GM23338 (cell line): Measurements from ENCODE around the gene DUSP11.

ENCODE experiments used
- CREB1 ChIP-seq: fragments of 250-450 bp; sonication (Bioruptor Pico); IDR thresholded peaks from 2 replicates; pipeline ENCODE4 v1.5.0; 2020; ENCODE audit warnings: low read depth, mild to moderate bottlenecking, moderate library complexity
- EZH2 ChIP-seq: fragments of 200-600 bp; sonication (generic); IDR thresholded peaks from one replicate; pipeline ENCODE4 v1.8.0; 2017; ENCODE audit warnings: antibody characterized with exemption, mild to moderate bottlenecking, low read depth; ENCODE audit not compliant: unreplicated experiment
- EZH2phosphoT487 ChIP-seq: fragments of 200-600 bp; sonication (generic); IDR thresholded peaks from one replicate; pipeline ENCODE4 v1.8.1; 2018; ENCODE audit warnings: antibody characterized with exemption; ENCODE audit not compliant: unreplicated experiment
- JUNB ChIP-seq: IDR thresholded peaks from one replicate; pipeline ENCODE4 v1.6.1; 2016; ENCODE audit warnings: antibody characterized with exemption; ENCODE audit not compliant: unreplicated experiment
- NANOG ChIP-seq: IDR thresholded peaks from 2 replicates; pipeline ENCODE4 v1.6.1; 2016; ENCODE audit warnings: antibody characterized with exemption, borderline replicate concordance
- POLR2AphosphoS5 ChIP-seq: IDR thresholded peaks from 2 replicates; pipeline ENCODE4 v1.6.1; 2016; ENCODE audit warnings: antibody characterized with exemption, low read depth
- ZNF114 ChIP-seq: fragments of 250-450 bp; sonication (Bioruptor Pico); IDR thresholded peaks from 2 replicates; pipeline ENCODE4 v1.5.0; 2020; ENCODE audit warnings: mild to moderate bottlenecking, moderate library complexity
- TF ChIP-seq, protein P1 (sequence below), 2 experiments: fragments of 200-600 bp in 1 of 2; sonication (generic) in 1 of 2; conservative IDR thresholded peaks; 2 replicates each; pipeline versions ENCODE4 v1.5.1 to v1.6.1; 2016 to 2017; ENCODE audit warnings: antibody characterized with exemption in 2 of 2, low read depth in 2 of 2, mild to moderate bottlenecking in 2 of 2, moderate library complexity in 1 of 2
- TF ChIP-seq, protein P2 (sequence below): IDR thresholded peaks from one replicate; pipeline ENCODE4 v1.6.1; 2018; ENCODE audit warnings: antibody characterized with exemption; ENCODE audit not compliant: unreplicated experiment

DNA sequence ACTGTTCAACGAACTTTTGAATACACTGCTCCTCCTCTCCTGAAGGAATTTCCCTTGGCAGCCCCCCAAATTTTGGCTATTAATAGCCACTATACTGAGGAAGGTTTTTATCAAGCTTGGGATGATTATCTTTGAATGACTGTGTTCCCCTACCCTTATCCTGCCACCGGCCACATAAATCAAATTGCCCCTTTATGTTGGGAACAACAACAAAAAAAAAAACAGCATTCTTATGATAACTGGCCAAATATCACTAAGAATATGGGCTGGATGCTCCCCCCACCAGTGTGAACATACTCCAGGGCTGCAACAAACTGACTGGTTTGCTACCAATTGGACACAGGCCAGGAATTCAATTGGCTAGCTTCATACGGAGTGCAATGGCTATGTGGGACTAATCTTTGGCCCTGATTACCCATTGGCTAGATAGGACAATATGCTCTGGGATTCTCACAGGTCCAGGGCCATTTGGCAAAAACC lies 20.6 kb downstream of the DUSP11 start:
- TF ChIP-seq, protein P1, sequence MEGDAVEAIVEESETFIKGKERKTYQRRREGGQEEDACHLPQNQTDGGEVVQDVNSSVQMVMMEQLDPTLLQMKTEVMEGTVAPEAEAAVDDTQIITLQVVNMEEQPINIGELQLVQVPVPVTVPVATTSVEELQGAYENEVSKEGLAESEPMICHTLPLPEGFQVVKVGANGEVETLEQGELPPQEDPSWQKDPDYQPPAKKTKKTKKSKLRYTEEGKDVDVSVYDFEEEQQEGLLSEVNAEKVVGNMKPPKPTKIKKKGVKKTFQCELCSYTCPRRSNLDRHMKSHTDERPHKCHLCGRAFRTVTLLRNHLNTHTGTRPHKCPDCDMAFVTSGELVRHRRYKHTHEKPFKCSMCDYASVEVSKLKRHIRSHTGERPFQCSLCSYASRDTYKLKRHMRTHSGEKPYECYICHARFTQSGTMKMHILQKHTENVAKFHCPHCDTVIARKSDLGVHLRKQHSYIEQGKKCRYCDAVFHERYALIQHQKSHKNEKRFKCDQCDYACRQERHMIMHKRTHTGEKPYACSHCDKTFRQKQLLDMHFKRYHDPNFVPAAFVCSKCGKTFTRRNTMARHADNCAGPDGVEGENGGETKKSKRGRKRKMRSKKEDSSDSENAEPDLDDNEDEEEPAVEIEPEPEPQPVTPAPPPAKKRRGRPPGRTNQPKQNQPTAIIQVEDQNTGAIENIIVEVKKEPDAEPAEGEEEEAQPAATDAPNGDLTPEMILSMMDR (conservative IDR thresholded peaks at IDR 0.05; ENCODE audit: low read depth in 2 of 2): no peak
- TF ChIP-seq EZH2 (no peak), EZH2phosphoT487 (no peak), POLR2AphosphoS5 (no peak), NANOG (no peak), JUNB (no peak), CREB1 (CRISPR knock-in tag) (no peak), ZNF114 (CRISPR knock-in tag) (no peak)
- TF ChIP-seq, protein P2, sequence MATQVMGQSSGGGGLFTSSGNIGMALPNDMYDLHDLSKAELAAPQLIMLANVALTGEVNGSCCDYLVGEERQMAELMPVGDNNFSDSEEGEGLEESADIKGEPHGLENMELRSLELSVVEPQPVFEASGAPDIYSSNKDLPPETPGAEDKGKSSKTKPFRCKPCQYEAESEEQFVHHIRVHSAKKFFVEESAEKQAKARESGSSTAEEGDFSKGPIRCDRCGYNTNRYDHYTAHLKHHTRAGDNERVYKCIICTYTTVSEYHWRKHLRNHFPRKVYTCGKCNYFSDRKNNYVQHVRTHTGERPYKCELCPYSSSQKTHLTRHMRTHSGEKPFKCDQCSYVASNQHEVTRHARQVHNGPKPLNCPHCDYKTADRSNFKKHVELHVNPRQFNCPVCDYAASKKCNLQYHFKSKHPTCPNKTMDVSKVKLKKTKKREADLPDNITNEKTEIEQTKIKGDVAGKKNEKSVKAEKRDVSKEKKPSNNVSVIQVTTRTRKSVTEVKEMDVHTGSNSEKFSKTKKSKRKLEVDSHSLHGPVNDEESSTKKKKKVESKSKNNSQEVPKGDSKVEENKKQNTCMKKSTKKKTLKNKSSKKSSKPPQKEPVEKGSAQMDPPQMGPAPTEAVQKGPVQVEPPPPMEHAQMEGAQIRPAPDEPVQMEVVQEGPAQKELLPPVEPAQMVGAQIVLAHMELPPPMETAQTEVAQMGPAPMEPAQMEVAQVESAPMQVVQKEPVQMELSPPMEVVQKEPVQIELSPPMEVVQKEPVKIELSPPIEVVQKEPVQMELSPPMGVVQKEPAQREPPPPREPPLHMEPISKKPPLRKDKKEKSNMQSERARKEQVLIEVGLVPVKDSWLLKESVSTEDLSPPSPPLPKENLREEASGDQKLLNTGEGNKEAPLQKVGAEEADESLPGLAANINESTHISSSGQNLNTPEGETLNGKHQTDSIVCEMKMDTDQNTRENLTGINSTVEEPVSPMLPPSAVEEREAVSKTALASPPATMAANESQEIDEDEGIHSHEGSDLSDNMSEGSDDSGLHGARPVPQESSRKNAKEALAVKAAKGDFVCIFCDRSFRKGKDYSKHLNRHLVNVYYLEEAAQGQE: no peak
